HG02763 (cell line): ENCODE results near the gene PANK1.
"Not testable (repeated sequence)": the region's sequence is repeated elsewhere in the genome, so short reads cannot be mapped to it uniquely, and the experiment has no call there.

Experiments used
- ATAC-seq: cut with Tn5 transposase; IDR thresholded peaks from one replicate; pipeline ENCODE4 v1.9.1; 2021; ENCODE audit warnings: mild to moderate bottlenecking, moderate library complexity; ENCODE audit not compliant: unreplicated experiment

Gene PANK1

DNA sequence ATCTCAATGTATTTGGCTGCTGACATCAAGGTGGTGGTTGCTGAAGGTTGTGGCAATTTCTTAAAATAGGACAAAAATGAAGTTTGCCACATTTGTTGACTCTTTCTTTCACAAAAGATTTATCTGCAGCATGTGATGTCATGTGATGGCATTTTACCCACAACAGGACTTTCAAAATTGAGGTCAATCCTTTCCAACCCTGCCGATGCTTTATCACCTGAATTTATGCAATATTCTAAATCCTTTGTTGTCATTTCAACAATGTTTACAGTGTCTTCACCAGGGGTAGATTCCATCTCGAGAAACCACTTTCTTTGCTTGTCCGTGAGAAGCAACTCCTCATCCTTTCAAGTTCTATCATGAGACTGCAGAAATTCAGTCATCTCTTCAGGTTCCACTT, 69.0 kb downstream of the PANK1 start:
- no peak for ATAC-seq

DNA sequence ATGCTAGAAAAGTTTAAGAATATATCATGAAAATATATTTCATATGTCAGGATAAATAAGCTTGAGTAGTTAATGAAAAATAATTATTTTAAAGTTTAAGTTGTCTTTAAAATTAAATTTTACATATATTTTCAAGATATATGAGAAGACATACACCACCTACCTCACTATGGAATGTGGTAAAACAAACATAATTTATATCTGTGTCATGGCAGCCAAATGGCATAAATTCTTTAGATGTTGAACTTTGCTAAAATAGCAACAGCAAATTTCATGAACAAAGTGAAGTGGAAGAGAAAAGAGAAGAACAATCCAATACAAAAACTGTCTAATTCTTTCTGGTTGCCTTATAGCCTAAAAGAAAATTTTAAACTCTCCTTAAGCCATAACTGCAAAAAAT, 70.0 kb downstream of the PANK1 start:
- ATAC-seq, result no peak

DNA sequence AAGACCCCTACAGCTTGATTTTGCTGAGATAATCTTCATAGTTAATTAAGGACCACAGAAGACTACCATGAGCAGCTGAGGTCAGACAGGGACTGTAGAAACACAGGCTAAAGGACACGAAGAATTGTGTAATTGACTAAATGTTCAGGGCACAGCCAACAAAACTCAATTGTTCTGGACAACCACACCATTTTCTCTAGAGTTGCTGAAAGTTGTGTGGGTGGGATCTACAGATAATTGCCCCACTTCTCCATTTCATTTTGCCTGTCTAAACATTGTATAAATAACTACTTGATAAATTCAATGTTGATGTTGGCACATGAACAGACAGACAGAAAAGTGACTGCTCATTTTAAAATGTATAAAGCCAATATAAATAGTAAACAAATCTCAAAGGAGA, 70.7 kb downstream of the PANK1 start:
- ATAC-seq, result no peak

DNA sequence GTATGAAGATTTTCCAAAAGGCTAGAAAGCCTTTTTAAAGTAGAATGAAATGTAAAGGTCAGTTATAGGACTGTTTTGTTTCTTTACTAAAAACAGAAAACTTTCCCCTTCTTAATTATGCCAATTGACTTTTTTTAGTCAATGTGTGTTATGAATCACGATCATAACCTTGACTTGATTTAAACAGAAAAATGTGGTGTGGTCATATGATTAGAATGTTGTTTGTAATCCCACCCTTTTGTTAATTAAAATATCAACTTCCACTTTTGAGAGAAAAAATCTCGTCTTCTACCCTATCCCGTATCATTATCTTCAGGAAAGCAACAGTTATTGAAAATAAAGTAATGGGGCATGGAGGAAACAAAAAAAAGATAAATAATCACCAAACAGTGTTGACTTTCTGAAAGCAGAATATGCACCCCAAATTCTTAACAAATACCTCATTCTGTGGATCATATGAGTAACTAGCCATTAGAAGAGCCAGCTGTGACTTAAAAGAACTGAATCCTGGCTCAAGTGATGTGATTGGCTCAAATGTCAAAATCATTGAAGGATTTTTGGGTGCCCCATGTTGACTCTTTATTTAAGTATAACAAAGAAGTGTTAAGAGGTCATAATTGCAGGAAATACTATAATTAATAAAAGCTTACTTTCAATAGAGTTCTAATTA, 77.3 kb downstream of the PANK1 start:
- ATAC-seq, result no peak

DNA sequence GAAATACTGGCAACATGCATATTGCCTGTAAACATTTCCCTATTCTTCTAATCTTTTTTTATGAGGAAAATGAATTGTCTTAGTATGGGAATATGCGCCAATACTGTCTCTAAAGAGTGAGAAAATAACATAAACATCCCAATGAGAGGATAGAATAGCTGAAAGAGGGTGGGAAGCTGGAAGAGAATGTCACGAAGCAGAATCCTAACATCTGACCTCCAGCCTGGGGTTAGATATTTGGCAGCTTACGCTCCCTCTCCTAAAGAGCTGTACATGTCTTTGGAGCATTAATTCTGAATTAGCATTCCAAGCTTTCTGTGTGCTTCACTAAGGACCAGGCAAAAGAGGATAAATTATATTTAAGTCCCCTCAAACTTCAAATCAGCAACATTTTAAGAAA, 78.0 kb downstream of the PANK1 start:
- no peak for ATAC-seq

DNA sequence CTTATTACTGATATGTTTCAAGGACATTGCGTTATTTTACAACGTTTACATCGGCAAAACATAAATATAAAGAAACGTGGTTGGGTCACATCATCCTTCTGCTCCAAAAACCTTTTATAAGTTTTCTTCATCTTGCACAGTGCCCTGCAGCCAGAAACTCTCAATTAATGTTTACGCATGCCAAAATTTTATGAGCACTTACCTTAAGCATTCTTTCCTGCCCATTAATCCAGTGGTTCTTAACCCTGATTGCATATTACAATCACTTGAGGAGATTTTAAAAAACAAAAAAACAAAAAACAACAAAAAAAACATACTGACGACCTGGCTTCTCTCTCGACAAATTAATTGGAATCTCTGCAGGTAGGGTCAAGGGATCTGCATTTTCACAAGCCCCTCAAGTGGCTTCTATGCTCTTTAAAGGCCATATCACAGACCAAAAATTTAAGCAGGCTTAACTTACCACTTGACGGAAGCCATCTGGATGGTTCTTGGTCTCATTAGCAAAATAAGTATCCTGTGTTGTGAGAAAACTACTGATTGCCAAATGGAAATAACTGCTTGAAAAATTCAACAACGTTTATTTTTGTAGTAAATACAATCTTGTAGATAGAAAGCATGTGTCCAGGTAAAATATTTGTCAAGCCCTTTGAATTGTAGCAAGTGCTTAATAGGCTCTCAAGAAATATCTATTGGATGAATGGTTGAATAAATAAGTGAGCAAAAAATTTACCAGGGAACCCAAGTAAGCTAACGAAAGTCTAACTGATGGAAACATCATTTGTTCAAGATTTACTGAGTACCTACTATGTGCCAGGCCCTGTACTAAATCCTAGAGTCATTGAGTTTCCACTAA, 78.7 kb downstream of the PANK1 start:
- ATAC-seq, result no peak

DNA sequence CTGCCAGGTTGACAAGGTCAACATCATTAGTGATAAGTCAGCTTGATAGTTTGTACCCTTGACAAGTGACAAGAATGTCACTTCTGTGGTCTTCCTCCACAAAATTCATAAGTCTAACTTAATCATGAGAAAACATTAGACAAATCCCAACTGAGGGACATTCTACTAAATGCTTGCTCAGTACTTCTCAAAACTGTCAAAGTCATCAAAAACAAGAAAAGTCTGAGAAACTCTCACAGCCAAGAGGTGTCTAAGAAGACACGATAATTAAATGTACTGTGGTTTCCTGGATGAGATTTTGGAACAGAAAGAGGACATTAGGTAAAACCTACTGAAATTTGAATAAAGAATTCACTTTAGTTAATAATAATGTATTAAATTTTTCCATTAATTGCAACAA, 79.9 kb downstream of the PANK1 start:
- ATAC-seq, result no peak

DNA sequence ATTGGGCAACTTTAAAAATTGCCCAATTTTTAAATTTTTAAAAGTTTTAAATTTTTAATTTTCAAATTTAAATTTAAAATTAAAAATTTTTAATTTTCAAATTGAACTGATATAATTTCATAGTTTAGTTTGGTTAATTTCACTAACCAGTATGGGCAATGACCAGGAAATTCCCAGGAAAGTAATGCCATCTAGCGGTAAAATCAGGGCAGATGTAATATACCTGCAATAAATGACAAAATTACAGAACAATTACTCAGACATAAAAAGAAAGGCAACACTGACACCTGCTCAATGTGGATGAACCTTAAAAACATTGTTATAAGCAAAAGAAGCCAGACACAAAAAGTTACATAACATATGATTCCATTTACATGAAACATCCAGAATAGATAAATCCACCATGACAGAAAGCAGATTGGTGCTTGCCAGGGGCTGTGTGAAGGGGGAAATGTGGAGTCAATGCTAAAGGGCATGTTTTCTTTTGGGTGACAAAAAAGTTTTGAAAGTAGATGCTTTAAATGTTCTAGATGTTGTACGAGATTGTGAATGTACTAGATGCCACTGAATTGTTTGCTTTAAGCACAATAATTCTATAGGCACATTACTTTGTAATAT, 81.1 kb downstream of the PANK1 start:
- no peak for ATAC-seq

DNA sequence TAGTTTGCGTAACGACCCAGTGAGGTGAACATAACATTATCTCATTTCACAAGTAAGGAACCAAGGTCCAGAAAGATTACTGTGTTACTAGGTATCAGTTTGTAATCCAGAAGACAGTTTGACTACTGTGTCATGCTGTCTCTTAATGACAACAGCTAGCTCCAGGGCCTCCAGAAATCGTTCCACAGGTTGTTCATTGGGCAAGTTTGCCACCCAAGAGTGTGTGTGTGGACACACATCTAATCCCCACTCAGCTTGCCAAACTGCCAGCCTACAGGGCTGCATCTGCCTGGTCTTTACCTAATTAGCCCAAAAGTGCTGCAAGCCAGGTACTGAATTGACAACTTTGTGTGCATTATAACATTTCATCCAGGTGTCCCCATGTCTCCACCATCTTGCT, 81.7 kb downstream of the PANK1 start:
- ATAC-seq, result no peak

DNA sequence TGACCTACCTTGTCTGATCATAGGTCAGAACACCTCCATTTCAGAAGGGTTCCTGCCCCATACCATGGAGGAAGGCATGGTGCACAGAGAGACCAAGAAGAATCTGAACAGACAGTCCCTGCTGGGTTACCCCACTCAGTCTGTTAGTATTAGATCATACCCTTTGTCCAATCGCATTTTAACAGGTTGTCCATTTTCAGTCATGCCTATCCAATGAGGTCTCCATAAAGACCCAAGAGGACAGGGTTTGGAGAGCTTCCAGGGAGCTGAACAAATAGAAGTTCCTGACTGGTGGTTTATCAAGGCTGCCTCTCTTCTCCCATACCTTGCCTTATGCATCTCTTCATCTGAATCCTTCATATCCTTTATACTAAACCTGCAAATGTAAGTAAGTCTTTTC, 88.4 kb downstream of the PANK1 start:
- ATAC-seq, result no peak

DNA sequence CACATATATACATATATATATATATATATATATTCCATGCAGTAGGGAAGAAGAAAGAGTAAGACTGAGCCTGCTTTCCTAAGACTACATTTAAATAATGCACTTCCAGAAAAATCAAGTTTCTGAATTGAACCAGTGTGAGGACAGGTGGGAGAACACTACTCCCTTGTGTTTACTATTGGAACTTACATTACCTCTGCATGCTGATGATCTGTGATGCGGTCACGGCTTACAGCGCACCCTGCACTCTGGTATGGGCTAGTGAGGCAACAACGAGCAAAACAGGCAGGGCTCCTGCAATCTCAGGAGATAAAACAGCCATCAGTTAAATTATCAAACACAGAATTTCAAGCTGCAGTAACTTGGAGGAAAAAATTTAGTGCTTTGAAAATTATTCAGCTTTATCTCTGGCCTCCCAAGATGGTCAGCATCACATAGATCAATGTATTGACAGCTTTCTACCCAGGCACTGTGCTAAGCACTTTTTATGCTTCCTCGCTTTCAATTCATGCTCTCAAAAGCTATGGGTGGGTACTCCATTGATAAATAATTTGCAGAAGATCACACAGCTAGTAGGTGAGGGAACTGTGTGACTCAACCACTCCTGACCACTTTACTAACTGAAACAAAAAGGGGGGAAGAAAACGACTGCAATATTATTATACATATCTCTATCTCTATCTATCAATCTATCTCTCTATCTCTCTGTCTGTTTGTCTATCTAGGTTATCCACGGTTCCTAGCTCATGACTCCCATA, 89.2 kb downstream of the PANK1 start:
- ATAC-seq, result no peak

DNA sequence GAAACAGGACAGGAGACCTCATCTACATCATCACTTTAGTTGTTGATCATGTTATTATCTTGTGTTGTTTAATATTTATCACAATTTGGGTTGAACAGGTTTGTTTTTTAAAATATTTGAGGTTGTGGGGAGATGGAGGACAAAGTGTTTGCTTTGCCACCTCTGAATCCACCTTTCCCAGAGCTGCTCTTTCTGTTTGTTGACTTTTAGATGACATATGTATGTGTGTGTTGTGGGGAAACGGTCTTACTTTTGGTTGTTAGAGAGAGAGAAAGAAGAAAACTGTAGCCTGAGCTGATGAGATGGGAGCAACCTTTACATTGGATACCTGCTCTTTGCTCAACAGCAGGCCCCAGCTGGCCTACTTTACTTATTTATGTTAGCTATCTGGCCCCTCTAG, 90.6 kb downstream of the PANK1 start:
- no peak for ATAC-seq

DNA sequence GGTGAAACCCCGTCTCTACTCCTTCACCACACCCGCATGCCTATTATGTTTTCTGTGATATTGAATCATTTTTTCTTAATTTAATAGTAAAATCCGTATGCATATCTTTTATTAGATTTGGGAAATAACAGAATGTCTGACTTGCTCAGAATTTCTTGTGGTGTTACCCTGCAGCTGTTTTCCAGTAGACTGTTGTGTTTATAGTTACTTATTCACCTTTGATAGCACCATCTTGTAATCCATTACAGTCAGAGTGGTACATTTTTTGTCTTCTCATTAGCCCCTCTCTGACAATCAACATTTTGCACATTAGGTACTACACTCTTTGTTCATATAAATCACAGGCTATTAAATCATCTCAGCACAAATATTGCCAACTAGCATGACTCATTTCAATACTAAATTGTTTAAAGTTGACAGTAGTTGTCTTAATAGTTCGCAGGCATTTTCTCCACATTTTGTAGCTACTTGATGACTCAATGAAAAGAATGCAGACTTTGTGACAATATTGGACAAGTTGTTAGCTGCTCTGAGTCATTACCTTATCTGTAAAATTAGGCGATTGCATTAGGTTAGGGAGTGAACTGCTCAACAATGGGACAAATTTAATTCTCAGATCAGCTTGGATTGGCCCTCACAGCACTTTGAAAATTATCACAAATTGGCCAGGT, 91.8 kb downstream of the PANK1 start:
- no peak for ATAC-seq

DNA sequence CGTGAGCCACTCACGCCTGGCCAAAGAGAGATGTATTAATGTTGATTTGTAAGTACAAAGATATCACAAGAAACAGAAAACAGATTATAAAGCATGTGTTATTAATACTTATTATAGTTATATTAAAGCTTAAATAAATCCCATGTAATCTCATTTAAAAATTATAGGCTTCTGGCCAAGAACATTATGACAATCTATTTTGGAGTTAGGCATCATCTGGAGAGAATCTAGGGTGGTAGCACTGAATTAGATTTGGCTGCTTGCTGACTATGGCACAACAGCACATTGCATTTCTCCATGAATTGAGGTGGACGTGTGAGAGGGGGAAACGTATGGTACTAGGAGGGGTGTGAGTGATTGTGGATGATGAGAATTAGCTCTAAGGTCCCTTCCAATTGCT, 92.8 kb downstream of the PANK1 start:
- no peak for ATAC-seq

DNA sequence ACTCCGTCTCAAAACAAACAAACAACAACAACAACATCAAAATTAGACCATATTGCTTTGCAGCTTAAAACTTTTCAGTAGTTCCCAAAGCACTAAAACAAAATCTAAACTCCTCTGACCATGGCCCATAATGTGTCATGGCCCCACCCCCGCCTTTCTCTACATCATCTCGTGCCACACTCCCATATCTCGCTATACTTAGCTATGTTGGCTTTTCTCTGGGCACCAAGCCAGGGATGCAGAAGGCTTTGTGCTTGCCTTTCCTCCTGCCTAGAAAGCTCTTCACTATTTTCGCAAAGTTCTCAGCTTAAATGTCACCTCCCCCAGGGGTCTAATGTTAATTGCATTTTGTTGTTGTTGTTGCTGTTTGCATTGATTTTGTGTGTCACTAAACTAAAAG, 94.5 kb downstream of the PANK1 start:
- no peak for ATAC-seq

DNA sequence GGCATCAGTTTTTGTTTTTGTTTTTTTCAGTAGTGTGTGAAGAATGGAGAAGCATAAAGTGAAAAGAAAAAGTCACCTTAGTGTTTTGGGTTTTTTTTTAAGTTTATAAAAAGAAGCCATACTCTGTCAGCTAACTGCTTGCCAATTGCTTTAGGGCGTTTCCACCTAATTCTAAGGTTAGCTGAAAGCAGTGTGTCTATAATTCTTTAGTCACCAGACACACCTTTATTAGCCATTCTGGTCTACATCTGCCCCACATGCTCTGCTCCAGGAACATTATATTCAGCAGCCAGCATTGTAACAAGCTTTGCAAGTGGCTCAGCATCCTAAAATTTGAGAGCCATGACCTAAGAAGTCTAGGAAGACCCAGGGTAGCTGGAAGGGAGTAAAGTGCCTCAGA, 95.5 kb downstream of the PANK1 start:
- no peak for ATAC-seq

DNA sequence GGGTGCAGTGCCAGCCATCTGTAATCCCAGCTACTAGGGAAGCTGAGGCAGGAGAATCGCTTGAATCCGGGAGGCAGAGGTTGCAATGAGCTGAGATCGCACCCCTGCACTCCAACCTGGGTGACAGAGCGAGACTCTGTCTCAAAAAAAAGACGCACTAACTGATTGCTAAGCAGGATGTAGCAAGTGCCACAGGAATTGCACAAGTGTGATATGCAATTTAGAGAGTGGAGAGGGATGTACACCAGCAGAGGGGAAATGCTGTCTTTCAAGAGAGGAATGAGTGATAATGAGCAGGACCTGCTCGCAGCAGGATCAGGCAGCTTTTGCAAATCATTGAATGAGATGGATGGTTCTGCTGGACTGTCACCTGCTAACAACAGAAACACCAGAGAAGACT, 96.4 kb downstream of the PANK1 start:
- no peak for ATAC-seq

DNA sequence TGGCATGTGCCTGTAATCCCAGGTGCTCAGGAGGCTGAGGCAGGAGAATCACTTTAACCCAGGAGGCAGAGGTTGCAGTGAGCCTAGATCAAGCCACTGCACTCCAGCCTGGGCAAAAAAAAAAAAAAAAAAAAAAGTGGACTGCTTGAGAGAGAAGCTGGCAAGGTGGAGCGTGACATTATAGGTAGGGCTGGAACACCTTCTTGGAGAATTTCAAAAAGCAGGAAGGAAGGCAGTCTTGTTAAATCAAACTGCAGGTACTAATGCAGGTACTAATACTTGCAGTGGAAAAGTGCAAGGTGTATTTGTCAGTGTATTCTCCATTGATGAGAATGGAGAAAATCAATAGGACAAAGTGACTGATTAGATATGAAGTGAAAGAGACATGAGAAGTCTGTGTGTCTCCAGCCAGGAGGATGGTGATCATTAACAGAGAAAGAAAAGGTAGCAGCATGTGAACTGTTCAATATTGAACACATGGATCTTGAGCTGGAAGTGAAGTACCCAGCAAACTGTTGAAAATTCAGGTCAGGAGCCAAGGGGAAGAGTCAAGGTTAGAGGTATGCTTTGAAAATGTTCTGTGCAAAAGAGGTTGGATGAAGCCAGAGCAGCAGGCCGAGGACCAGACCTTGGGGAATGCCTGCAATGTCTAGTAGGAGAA, 97.1 kb downstream of the PANK1 start:
- ATAC-seq, result no peak

DNA sequence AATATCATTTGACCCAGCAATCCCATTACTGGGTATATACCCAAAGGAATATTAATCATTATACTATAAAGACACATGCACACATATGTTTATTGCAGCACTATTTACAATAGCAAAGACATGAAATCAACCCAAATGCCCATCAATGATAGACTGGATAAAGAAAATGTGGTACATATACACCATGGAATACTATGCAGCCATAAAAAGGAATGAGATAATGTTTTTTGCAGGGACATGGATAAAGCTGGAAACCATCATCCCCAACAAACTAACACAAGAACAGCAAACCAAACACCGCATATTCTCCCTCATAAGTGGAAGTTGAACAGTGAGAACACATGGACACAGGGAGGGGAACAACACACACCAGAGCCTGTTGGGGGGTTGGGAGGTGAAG, 98.4 kb downstream of the PANK1 start:
- ATAC-seq, result not testable (repeated sequence)

DNA sequence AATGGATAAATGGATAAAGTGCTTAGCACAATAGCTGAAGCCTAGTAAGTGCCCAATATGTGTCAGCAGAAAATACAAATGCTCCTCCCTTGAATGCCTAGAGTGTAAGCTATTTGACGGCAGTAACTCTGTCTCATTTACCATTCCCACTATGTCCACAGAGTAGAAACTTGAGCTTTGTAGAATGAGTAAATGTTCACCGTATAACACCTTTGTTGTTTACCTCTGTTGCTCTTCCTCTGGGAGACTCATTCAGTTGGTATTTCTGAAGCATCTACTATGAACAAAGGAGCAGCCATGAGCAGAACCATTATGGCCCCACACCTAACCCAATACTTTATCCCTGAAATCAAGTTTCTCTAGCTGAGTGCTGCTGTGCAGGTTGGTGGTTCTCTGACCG, 101.2 kb downstream of the PANK1 start:
- no peak for ATAC-seq
